A549 (cell line): ENCODE data around the gene KCNN3.

Experiments used
- CEBPB ChIP-seq, 2 experiments: fragments of >200 bp in 1 of 2; sonication (Bioruptor Twin) in 1 of 2; formaldehyde crosslinking in 1 of 2; IDR thresholded peaks; 2 replicates each; pipeline ENCODE4 v1.6.1; 2012 to 2016
- CTCF ChIP-seq: fragments of >200 bp; sonication (Bioruptor Twin); formaldehyde crosslinking; IDR thresholded peaks from 3 replicates; pipeline ENCODE4 v1.5.1; 2016
- HDAC2 ChIP-seq: fragments of 200-600 bp; sonication (generic); IDR thresholded peaks from 2 replicates; pipeline ENCODE4 v1.6.1; 2016
- NPAS2 ChIP-seq: fragments of 250-450 bp; sonication (Bioruptor Pico); IDR thresholded peaks from 2 replicates; pipeline ENCODE4 v1.8.0; 2022; ENCODE audit warnings: mild to moderate bottlenecking, moderate library complexity, borderline replicate concordance
- POLR2AphosphoS2 ChIP-seq: conservative IDR thresholded peaks from 2 replicates; pipeline ENCODE4 v1.6.1; 2012; ENCODE audit warnings: low read length, improper control_type of control experiment, inconsistent platforms
- RNF2 ChIP-seq: fragments of 200-600 bp; sonication (generic); IDR thresholded peaks from 2 replicates; pipeline ENCODE4 v1.6.1; 2016; ENCODE audit warnings: low read depth, mild to moderate bottlenecking, antibody characterized with exemption, moderate library complexity, borderline replicate concordance
- SMC3 ChIP-seq: fragments of >200 bp; sonication (Bioruptor Twin); formaldehyde crosslinking; IDR thresholded peaks from 3 replicates; pipeline ENCODE4 v1.6.1; 2018; ENCODE audit warnings: inconsistent platforms

DNA sequence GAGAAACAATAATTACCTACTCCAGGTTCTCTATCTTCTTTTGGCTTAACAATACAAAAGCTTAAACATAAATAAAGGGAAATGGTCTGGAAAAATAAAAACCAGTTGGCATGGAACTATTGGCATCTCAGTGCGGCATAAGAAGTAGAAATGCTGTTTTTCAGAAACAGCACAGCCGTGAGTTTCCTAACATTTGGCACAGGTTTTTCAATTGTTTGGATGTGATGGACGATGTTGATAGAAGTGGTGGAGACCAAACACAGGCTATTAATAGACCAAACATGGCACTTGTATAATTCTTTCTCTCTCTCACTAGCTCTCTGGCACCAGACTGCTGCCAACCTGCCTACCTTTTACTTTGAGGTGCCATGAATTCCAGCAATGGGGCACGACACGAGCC lies 36.2 kb downstream of the KCNN3 start:
- TF ChIP-seq CEBPB (IDR thresholded peaks at IDR 0.05) (no peak), HDAC2 (no peak), CTCF (no peak), NPAS2 (CRISPR knock-in tag) (no peak), POLR2AphosphoS2 (no peak), RNF2 (no peak), SMC3 (no peak)
